IPS-18c (cell line): ENCODE results near the gene IL1RAPL1.
"Not testable (repeated sequence)": the region's sequence is repeated elsewhere in the genome, so short reads cannot be mapped to it uniquely, and the experiment has no call there.

Experiments
- H3K4me3 ChIP-seq: 2 replicates; pipeline ENCODE4 v1.7.0; 2013; ENCODE audit warnings: low read depth, mild to moderate bottlenecking, low read length, moderate library complexity; ENCODE audit not compliant: insufficient read depth
- H3K9me3 ChIP-seq: one replicate; pipeline ENCODE4 v1.6.1; 2013; ENCODE audit warnings: mild to moderate bottlenecking, low read length, moderate library complexity; ENCODE audit not compliant: control insufficient read depth, insufficient read depth

IL1RAPL1 gene

GRCh38 chrX:29332429-29332828, 745.2 kb downstream of the IL1RAPL1 start:
- not testable (repeated sequence) for H3K9me3 ChIP-seq, H3K4me3 ChIP-seq

DNA sequence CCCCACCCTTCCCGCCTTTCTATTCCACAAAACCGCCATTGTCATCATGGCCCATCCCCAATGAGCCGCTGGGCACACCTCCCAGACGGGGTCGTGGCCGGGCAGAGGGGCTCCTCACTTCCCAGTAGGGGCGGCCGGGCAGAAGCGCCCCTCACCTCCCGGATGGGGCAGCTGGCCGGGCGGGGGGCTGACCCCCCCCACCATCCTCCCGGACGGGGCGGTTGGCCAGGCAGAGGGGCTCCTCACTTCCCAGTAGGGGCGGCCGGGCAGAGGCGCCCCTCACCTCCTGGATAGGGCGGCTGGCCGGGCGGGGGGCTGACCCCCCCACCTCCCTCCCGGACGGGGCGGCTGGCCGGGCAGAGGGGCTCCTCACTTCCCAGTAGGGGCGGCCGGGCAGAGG, 745.8 kb downstream of the IL1RAPL1 start:
- H3K9me3 ChIP-seq, H3K4me3 ChIP-seq: not testable (repeated sequence)

GRCh38 chrX:29348288-29348687, 761.0 kb downstream of the IL1RAPL1 start:
- Histone ChIP-seq H3K4me3 (no peak overlapping the region), H3K9me3 (no peaks in the 10 kb centered on the region)

DNA sequence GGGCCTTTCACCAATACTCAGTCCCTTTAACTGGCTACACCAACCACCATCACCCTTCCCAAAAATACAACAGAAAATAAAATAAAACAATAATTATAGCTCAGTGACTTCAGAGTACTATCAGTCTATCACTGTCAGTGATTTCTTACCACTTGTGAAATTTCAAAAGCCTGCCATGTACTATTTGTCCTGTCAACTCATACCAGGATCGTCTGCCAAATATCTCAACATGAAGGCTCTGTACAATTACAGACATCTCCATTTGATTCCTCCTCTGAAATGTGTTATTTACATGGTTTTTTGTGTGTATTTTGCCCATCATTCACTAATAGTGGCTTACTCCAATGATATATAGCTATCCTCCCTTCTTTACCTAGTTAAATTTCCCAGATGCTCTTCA, 772.0 kb downstream of the IL1RAPL1 start:
- Histone ChIP-seq H3K9me3 (no peaks in the 10 kb centered on the region), H3K4me3 (no peak overlapping the region)

DNA sequence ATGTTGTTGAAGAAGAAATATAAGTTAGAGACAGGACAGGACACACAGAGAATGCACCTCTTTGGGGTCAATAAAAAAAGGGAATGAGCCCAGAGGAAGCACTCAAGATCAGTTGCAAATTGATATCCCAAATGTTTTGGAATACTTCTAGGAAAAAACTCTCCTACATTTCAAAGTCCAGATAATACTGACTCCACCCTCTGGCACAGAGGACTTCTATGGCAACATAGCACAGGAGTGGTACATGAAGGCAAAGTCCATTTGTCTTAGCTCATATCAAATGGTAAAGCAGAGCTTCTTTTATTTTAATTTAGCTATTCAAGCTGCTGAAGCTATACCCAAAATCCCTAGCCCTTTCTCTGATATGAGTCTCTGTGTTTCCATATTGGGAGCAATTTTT, 787.5 kb downstream of the IL1RAPL1 start:
- H3K4me3 ChIP-seq, H3K9me3 ChIP-seq: not testable (repeated sequence)

DNA sequence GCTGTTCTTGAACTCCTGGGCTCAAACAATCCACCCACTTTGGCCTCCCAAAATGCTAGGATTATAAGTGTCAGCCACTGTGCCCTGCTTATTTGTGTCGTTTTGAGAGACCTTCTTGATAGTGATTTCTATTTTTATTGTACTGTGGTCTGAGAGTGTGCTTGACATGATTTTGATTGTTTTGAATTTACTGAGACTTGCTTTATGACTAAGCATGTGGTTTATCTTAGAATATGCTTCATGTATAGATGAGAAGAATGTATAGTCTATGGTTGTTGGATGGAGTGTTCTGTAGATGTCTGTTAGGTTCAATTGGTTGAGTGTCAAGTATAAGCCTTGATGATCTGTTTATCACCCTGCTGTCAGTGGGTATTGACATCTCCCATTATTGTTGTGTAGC, 789.3 kb downstream of the IL1RAPL1 start:
- Histone ChIP-seq H3K4me3 (no peak overlapping the region), H3K9me3 (no peaks in the 10 kb centered on the region)

DNA sequence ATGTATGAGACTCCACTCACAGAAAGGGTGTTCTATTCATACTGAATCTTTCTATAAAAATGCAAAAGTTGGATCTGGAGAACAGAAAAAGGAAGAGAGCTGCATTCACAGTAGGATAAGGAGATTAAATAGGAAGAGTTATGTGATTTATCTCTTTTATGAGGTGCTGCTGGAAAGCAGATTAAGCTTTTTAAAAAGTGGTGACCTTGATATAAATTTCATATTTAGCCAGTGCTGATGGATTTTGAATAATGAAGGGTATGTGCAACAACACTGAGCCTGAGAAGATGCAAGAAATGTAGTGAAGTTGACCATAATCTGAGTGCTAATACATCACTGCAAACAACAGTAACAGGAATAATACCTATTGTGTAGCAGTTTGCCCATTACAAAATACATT, 795.6 kb downstream of the IL1RAPL1 start:
- H3K9me3 ChIP-seq = no peaks in the 10 kb centered on the region
- no peak overlapping the region for H3K4me3 ChIP-seq

DNA sequence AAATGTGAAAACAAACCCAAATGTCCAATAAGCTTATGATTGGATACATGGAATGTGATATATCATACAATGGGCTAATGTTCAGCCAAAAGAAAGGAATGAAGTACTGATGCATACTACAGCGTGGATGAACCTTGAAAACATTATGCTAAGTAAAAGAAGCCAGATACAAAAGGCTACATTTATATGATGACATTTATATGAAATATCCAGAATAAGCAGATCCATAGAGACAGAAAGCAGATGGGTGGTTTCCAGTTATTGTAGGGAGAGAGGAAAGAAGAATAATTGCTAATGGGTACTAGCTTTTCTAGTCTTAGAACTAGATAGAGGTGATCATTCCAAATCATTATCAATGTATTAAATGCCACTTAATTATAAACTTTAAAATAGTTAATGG, 801.3 kb downstream of the IL1RAPL1 start:
- H3K9me3 ChIP-seq = no peaks in the 10 kb centered on the region
- no peak overlapping the region for H3K4me3 ChIP-seq

DNA sequence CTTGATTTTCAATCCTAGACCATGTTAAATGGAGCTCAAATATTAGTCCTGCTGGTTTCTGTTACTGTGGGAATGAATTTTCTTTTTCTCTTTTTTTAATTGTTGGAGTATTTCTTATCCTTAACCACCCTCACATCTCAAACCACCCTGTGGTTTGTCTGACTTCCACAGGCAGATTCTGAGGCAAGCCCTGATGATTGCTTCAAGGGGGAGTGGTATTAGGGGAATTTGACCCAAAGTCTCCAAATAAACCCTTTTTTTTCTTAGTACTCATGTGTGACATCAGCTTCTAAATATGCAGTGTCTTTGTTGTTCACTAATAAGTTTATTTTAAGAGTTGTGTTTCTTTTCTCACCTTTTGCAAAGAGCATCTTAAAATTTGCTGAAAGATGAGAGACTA, 810.3 kb downstream of the IL1RAPL1 start:
- H3K9me3 ChIP-seq = no peaks in the 10 kb centered on the region

DNA sequence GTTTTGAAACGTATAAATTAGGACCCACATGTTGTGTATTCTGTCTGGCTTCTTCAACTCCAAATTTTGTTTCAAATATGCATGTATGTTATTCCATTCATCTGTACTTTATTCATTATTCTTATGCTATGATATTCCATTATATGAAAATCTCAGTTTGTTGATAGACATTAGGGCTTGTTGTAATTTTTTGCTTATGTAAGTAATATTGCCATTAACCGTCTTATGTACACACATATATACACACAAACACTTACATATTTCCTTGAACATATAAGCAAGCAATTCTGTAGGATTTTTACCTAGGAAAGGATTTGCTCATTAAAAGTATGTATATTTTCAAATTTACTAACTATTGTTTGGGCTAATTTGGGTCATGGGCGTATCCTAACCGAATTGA, 820.1 kb downstream of the IL1RAPL1 start:
- Histone ChIP-seq H3K9me3 (no peaks in the 10 kb centered on the region), H3K4me3 (no peak overlapping the region)

More for the DNA sequence above, 810.3 kb downstream of the IL1RAPL1 start:
- no peak overlapping the region for H3K4me3 ChIP-seq

DNA sequence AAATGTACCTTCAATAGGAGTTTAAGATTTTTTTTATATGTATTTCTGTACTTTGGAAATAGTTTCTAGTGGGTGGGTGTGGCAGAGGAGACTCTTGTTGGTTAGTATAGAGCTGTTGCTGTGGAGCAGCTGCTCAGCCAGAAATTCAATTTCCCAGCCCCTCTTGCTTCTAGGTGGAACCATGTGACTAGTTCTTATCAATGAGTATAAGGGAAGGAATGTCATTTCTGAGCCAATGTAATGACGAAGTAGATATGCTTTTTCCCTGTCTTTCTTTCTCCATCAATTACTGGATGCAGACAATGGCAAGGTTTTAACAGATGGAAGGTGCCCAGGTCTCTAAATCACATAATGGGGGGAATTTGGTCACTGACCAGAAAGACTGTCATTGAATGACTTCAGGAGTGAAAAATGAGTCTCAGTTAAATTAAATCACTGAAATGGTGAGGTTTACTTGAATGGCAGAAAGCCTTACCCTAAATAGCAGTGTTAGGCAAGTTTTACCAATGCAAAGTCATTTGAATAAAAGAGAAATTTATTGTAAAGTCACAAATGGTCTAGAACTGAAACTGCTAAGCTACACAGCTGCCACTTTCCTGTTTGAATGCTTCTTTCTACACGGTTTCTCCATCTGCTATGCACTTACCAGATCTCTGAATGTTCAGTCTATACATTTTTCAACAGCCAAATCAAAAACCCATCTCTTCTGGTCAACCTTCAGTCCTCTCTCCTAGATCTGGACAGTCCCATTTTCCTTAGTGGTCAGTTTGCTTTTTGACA, 832.7 kb downstream of the IL1RAPL1 start:
- H3K4me3 ChIP-seq = no peak overlapping the region

GRCh38 chrX:29422034-29422433, 834.8 kb downstream of the IL1RAPL1 start:
- H3K9me3 ChIP-seq = no peaks in the 10 kb centered on the region
- no peak overlapping the region for H3K4me3 ChIP-seq

More for the DNA sequence above, 832.7 kb downstream of the IL1RAPL1 start:
- H3K9me3 ChIP-seq = no peaks in the 10 kb centered on the region

DNA sequence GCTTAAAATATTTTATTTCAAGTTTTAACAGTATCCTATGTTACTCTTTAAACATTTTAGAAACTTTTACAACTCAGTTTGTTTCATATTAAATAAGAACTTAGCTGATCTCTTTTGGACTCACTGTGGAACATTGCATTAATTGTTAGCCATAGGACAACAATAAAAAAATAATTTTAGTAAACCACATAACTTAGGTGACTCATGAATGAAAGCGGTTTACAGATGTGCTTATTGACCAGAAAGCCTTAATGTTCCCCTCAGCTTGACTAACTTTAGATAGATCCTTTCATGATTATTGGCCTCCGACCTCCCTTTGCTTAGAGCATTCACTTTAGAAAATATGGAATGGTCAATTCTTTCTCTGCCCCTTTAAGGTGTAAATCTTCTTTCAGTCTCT, 844.6 kb downstream of the IL1RAPL1 start:
- Histone ChIP-seq H3K9me3 (peaks cover 5% of the 10 kb centered on the region), H3K4me3 (no peak overlapping the region)

GRCh38 chrX:29432534-29432933, 845.3 kb downstream of the IL1RAPL1 start:
- H3K4me3 ChIP-seq = no peak overlapping the region
- peaks cover 2% of the 10 kb centered on the region for H3K9me3 ChIP-seq

DNA sequence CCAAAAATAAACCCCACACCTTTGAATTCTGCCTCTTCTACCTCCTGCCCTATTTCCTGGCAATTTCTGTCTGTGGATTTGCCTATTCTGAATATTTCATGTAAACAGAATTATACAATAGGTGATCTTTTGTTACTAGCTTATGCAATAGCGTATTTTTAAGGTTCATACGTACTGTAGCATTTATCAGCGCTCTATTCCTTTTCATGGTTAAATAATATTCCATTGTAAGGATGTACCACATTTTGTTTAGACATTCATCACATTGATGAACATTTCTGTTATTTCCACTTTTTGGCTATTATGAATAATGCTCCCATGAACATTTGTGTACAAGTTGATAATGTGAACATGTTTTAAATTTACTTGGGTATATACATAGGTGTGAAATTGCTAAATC, 847.7 kb downstream of the IL1RAPL1 start:
- Histone ChIP-seq H3K9me3 (no peaks in the 10 kb centered on the region), H3K4me3 (no peak overlapping the region)

DNA sequence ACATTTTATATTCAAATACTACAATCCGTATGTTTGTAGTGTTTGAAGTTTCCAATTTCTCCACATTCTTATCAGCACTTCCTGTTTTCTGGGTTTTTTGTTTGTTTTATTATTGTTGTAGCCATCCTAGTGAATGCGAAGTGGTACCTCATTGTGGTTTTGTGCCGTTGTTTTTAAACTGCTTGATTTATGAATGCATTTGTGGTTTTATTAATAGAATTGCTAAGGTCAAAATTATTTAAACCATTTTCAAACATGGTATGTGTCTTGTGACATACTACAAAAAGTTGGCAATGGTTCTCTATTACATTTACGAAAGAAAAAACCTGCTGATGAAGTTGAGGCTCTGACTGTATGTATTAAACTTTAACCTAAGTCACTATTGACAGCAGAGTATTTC, 848.1 kb downstream of the IL1RAPL1 start:
- no peak overlapping the region for H3K4me3 ChIP-seq
- H3K9me3 ChIP-seq = no peaks in the 10 kb centered on the region

DNA sequence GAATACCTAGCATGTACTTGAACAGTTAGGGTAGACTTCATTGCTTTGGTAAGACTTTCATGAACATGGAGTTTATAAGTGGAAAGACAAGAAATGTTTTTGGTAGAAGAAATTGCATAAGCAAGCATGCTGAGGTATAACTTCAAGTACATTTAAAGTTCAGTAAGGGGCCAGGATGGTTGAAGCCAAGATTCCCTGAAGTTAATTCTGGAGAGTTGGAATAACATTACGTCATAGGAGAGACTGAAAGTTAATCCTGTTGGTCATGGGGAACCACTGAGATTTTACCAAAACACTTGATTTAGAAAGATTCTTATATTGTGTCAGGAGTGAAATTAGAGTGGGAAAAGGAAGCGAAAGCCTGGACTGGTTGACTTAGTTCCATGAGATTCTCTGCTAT, 860.6 kb downstream of the IL1RAPL1 start:
- Histone ChIP-seq H3K9me3 (no peaks in the 10 kb centered on the region), H3K4me3 (no peak overlapping the region)

GRCh38 chrX:29453333-29453732, 866.1 kb downstream of the IL1RAPL1 start:
- Histone ChIP-seq H3K9me3 (no peaks in the 10 kb centered on the region), H3K4me3 (no peak overlapping the region)

- H3K4me3 ChIP-seq = no peak overlapping the region
- no peaks in the 10 kb centered on the region for H3K9me3 ChIP-seq
Measured at GRCh38 chrX:29455702-29456101, 868.5 kb downstream of the IL1RAPL1 start.
